ENCODE results near the gene HOXB8. TPM values are rescaled to one million over a fixed set of nuclear protein-coding genes. Genes with fewer than 3 reads are reported as not detected.

The HOXB8 gene
- total RNA-seq, 1 donor from 2014 or later, result 22.9 TPM

- Mint-ChIP-seq H3K27ac (ENCODE audit: unreplicated experiment) (no peak overlapping the region), H3K4me3 (peak overlapping the region; percentile 73), H3K4me1 (peaks cover 8% of the 10 kb centered on the region), H3K9me3 (no peaks in the 10 kb centered on the region), H3K27me3 (ENCODE audit: low read depth) (peaks cover 100% of the 10 kb centered on the region), H3K36me3 (ENCODE audit: low read depth) (peaks cover 2% of the 10 kb centered on the region)
- no peak for TF ChIP-seq CTCF (conservative IDR thresholded peaks at IDR 0.05)
- no peak for DNase-seq (ENCODE audit: low read depth, low spot score)
Observed at GRCh38 chr17:48634493-48635208, 19.6 kb upstream of the HOXB8 start.

- no peak for DNase-seq (ENCODE audit: low read depth, low spot score)
- Mint-ChIP-seq H3K36me3 (ENCODE audit: low read depth) (peaks cover 2% of the 10 kb centered on the region), H3K27me3 (ENCODE audit: low read depth) (peaks cover 100% of the 10 kb centered on the region), H3K4me3 (peak overlapping the region; percentile 80), H3K27ac (ENCODE audit: unreplicated experiment) (no peak overlapping the region), H3K9me3 (no peaks in the 10 kb centered on the region), H3K4me1 (peaks cover 8% of the 10 kb centered on the region)
- no peak for TF ChIP-seq CTCF (conservative IDR thresholded peaks at IDR 0.05)
Observed at GRCh38 chr17:48633266-48633677, 18.2 kb upstream of the HOXB8 start.

- TF ChIP-seq CTCF (conservative IDR thresholded peaks at IDR 0.05), result no peak
- Mint-ChIP-seq H3K36me3 (ENCODE audit: low read depth) (peaks cover 2% of the 10 kb centered on the region), H3K4me3 (peak overlapping the region; percentile 80), H3K27ac (ENCODE audit: unreplicated experiment) (peak overlapping the region; percentile 31), H3K4me1 (peaks cover 8% of the 10 kb centered on the region), H3K9me3 (no peaks in the 10 kb centered on the region), H3K27me3 (ENCODE audit: low read depth) (peaks cover 100% of the 10 kb centered on the region)
- DNase-seq (ENCODE audit: low read depth, low spot score), result no peak
Observed at GRCh38 chr17:48632579-48633265, 17.6 kb upstream of the HOXB8 start.

- no peaks in the 10 kb centered on the region for H3K9me3 Mint-ChIP-seq
- peaks cover 100% of the 10 kb centered on the region for H3K27me3 Mint-ChIP-seq (ENCODE audit: low read depth)
- H3K27ac Mint-ChIP-seq (ENCODE audit: unreplicated experiment), result no peak overlapping the region
- H3K36me3 Mint-ChIP-seq (ENCODE audit: low read depth), result peaks cover 2% of the 10 kb centered on the region
- no peak for TF ChIP-seq CTCF (conservative IDR thresholded peaks at IDR 0.05)
- DNase-seq (ENCODE audit: low read depth, low spot score), result no peak
- H3K4me3 Mint-ChIP-seq, result peak overlapping the region; percentile 80
- peaks cover 8% of the 10 kb centered on the region for H3K4me1 Mint-ChIP-seq
Observed at GRCh38 chr17:48631693-48632578, 16.8 kb upstream of the HOXB8 start.

- Mint-ChIP-seq H3K36me3 (ENCODE audit: low read depth) (peaks cover 4% of the 10 kb centered on the region), H3K4me3 (peak overlapping the region; percentile 72), H3K9me3 (no peaks in the 10 kb centered on the region), H3K4me1 (no peaks in the 10 kb centered on the region), H3K27me3 (ENCODE audit: low read depth) (peaks cover 100% of the 10 kb centered on the region), H3K27ac (ENCODE audit: unreplicated experiment) (peak overlapping the region; percentile 54)
- no peak for TF ChIP-seq CTCF (conservative IDR thresholded peaks at IDR 0.05)
- DNase-seq (ENCODE audit: low read depth, low spot score), result no peak
Observed at GRCh38 chr17:48630925-48631692, 16.0 kb upstream of the HOXB8 start.

Measured in neural crest cell (in vitro differentiated cells).